ENCODE data around the gene ATF2. TPM values are rescaled to one million over a fixed set of nuclear protein-coding genes. Genes with fewer than 3 reads are reported as not detected.

ATF2 gene
- total and polyA plus RNA-seq, 2 of the 13 experiments (the other 11 are each of a cell fraction or from before 2014, with no cell fraction given): 91.6 to 95.1 TPM

- TF ChIP-seq ATF4 (CRISPR knock-in tag; IDR thresholded peaks at IDR 0.05) (no peak), HES4 (CRISPR knock-in tag; IDR thresholded peaks at IDR 0.05; ENCODE audit: borderline replicate concordance) (no peak), NR2C2 (CRISPR knock-in tag; IDR thresholded peaks at IDR 0.05; ENCODE audit: borderline replicate concordance) (peak; percentile 98), CSRNP1 (CRISPR knock-in tag; IDR thresholded peaks at IDR 0.05) (no peak), DR1 (CRISPR knock-in tag; IDR thresholded peaks at IDR 0.05) (no peak), KMT2B (CRISPR knock-in tag; IDR thresholded peaks at IDR 0.05) (peak; percentile 69; the same call in 1 of the 2 replicates), FIP1L1 (IDR thresholded peaks at IDR 0.05; ENCODE audit: borderline replicate concordance, insufficient read depth, low read depth, low read length) (no peak), ZNF232 (CRISPR knock-in tag; IDR thresholded peaks at IDR 0.05; ENCODE audit: borderline replicate concordance) (no peak), NFIB (CRISPR knock-in tag; IDR thresholded peaks at IDR 0.05; ENCODE audit: borderline replicate concordance) (no peak), STAG1 (CRISPR knock-in tag; IDR thresholded peaks at IDR 0.05) (peak; percentile 71), POGK (CRISPR knock-in tag; conservative IDR thresholded peaks at IDR 0.05) (no peak), BRCA1 (CRISPR knock-in tag; IDR thresholded peaks at IDR 0.05) (0 out of 2 replicates have a peak, but pooled peaks have one; percentile 54), YEATS2 (CRISPR knock-in tag; IDR thresholded peaks at IDR 0.05; ENCODE audit: borderline replicate concordance) (no peak), RNF219 (CRISPR knock-in tag; IDR thresholded peaks at IDR 0.05) (no peak), AFF4 (CRISPR knock-in tag; IDR thresholded peaks at IDR 0.05) (no peak), ZMYM3 (CRISPR knock-in tag; IDR thresholded peaks at IDR 0.05) (no peak), NFIC (IDR thresholded peaks at IDR 0.05; ENCODE audit: low read length) (peak; percentile 62; the same call in 1 of the 2 replicates), ASH2L (IDR thresholded peaks at IDR 0.05; ENCODE audit: insufficient read length, low read depth, low read length) (peak; percentile 28), NR2F1 (CRISPR knock-in tag; IDR thresholded peaks at IDR 0.05) (peak; percentile 98 to 99)
Observed at GRCh38 chr2:175036582-175037018, 131.4 kb downstream of the ATF2 start (continued).

Measured in HepG2 (cell line).